Hindlimb muscle (tissue), 1 donor: Measurements from ENCODE around the gene UBE2I. TPM values are rescaled to one million over a fixed set of nuclear protein-coding genes. Genes with fewer than 3 reads are reported as not detected.
"Not testable (repeated sequence)": the region's sequence is repeated elsewhere in the genome, so short reads cannot be mapped to it uniquely, and the experiment has no call there.

Source experiments
- DNase-seq: peaks from one replicate; pipeline ENCODE4 v3.0.0-alpha.2; 2013
- polyA plus RNA-seq: library from polyadenylated mRNA; unstranded; fragments of 120-200 nt; gene quantifications from one replicate; pipeline ENCODE4 v1.2.1, GENCODE V29; 2013; ENCODE audit not compliant: insufficient read length

UBE2I gene
- polyA plus RNA-seq, 1 donor: 101 TPM

GRCh38 chr16:1293921-1294656, 15.3 kb upstream of the UBE2I start:
- DNase-seq: no peak

DNA sequence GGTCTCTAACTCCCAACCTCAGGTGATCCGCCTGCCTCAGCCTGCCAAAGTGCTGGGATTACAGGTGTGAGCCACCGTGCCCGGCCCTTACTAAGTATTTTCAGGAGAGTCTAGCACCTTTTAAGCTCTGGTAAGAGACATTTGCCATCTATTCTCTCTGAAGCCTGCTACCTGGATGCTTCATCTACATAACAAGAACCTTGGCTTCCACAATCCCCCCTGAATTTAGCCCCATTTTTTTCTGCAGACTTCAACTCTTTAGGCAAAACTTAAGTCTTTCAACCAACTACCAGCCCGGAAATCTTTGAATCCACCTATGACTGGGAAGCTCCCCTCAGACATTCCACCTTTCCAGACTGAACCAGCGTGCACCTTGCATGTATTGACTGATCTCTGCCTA, 14.0 kb upstream of the UBE2I start:
- DNase-seq: no peak

DNA sequence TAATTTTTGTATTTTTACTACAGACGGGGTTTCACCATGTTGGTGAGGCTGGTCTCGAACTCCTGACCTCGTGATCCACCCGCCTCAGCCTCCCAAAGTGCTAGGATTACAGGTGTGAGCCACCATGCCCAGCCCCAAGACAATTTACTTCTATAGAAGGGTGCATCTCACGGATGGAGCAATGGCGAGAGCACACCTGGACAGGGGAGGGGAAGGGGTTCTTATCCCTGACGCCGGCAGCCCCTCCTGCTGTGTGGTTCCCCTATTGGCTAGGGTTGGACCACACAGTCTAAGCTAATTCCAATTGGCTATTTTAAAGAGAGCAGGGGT, 12.8 kb upstream of the UBE2I start:
- not testable (repeated sequence) for DNase-seq

DNA sequence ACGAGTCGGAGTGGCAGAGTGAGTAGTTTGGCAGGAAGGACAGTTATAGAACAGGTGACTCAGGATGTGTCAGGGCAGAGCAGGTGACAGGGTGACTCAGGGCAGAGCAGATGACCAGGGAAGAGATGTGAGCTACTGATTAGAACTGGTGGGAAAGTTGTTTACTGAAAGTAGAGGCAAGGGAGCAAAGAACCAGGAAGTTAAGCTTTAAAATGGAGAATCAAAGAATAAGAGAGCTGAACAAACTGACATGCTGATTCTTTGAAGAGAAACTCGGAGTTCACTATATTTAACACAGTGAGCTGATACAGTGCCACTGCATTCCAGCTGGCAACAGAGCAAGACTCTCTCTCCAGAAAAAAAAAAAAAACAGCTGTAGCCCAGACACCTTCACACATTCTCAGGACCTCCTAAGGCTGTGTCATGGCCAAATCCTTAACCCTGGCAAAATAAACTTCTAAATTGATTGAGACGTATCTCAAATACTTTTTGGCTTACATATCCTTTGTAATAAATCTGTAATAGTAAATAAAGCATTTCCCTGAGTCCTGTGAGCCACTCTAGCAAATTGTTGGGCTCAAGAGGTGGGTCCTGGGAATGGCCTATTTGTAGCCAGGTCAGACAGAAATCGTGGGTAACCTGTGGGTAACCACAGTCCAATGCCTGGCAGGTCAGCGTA, 12.3 kb upstream of the UBE2I start:
- DNase-seq: no peak

GRCh38 chr16:1298406-1298805, 11.0 kb upstream of the UBE2I start:
- DNase-seq: no peak

DNA sequence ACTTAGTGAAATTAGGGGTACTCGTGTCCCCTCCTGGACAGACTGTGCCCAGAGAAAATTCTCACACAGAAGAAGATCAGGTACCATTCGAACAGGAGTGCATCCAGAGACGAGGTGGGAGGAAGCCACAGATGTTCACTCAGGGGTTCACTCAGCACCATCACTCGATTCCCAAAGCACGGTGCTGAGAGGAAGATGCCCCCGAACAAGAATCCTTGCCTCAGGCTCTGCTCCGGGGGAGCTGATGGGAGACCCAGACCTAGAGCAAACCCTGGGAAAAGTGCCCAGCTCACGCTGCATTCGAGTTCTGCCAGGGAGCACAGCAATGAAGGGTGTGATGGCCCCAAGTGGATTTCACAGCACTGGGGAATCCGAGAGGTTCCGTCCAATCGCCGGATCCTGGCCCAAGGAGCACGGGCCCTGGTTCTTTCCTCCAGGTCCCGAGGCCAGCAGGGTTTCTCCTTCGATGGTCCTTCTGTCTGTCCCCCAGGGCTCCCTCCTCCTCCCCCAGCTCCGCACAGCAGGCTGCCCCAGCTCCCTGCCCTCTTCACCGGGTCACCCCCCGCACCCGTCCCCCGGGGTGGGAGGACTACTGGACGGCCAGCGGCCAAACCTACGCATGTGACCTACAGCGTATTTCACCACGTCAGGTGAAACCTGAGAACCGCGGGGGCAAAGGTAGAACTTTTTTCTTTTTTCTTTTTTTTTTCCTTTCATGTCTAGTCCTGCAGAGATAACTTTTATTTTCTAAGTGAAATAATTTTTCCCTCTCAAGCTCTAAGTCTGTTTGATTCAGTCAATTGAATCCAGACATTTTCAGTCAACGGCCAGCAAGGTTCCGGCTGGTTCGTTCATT, 10.2 kb upstream of the UBE2I start:
- no peak for DNase-seq

DNA sequence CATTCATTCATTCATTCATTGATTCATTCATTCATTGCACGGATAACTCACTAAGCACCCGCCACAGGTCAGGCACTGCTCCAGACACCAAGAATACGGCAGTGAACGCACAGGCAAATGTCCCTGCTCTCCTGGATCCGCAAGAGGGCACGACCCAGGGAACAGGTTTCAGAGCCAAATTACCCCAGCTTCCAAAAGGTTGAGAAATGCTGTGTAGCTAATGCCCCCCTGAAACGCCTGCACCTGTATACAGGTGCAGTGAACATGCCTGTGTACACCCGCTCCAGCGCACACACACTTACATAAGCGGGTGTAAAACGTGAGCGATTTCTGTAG, 9.6 kb upstream of the UBE2I start:
- no peak for DNase-seq

DNA sequence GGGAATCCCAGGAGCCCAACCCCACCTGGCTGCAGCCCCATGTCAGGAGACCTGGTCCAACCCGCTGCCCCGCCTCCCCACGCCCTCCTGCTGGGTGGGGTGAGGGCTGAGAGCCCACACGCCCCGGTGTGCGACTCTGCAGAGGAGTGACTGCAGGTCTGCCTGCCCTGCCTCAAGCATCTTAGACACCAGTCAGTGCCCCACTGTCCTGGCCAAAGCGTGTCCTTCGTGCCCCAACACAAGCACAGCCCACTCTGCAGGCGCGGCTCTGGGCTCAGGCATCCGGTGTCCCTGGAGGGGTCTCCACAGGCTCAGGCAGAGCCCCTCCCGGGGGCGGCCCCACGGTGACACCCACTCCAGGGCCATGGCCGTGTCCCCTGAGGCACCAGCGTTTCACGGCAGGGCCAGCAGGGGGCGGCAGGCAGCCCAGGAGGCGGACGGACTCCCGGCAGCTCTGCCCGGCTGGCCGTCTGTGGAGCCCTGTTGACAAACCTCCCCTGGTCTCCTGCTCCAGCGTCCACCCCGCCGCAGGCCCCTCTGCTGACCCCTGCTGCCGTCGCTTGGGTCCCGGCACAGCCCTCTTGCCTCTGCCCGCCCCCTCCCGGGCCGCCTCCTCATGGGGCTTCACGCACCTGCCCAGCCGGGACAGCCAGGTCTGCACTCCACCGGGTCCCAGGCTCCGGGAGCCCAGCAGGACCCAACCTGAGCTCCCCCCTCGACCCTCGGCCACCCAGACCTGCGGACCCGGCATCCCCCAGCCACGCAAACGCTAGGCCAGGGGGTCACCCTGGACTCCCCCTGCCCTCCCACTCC, 8.6 kb upstream of the UBE2I start:
- no peak for DNase-seq

- DNase-seq: no peak
Observed at GRCh38 chr16:1301562-1301961, 7.9 kb upstream of the UBE2I start.

- no peak for DNase-seq
Observed at GRCh38 chr16:1305823-1306222, 3.6 kb upstream of the UBE2I start.

DNA sequence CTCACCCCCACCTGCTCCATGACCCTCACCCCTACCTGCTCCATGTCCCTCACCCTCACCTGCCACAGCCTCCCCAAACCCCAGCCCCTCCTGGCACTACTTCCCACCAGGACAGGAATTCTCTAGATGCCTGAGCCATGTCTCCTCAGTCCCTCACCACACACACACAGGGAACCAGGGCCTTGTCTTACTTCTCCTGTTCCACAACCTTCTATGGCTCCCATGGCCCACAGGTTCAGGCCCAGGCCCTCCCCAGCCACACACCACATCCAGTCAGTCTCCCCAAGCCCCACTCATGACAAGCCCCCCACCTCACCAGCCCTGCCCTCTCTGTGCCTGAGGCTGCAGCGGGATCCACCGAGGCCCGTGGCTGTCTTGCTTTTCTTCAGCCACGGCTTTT, 3.1 kb upstream of the UBE2I start:
- DNase-seq: no peak

DNA sequence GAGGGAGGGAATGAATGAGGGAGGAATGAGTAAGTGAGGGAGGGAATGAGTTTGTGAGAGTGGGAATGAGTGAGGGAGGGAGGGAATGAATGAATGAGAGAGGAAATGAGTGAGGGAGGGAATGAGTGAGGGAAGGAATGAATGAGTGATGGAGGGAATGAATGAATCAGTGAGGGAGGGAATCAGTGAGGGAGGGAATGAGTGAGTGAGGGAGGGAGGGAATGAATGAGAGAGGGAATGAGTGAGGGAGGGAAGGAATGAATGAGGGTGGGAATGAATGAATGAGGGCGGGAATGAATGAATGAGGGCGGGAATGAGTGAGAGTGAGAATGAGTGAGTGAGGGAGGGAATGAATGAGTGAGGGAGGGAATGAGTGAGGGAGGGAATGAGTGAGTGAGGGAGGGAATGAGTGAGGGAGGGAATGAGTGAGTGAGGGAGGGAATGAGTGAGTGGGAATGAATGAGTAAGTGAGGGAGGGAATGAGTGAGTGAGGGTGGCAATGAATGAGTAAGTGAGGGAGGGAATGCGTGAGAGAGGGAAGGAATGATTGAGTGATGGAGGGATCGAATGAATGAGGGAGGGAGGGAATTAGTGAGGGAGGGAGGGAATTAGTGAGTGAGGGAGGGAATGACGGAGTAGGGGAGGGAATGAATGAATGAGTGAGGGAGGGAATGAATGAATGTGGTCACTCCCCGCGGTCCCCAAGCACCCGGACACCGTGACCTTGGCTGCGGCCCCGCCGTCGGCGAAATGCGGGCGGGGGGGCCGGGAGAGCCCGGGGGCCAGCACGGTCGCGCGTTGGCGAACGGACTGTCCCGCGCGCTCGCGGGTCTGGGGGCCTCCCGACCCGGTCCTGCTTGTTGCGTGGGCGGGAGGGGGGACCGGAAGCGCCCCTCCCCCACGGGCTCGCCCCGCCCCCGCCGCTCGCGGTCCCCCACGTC, 1.1 kb upstream of the UBE2I start:
- no peak for DNase-seq

DNA sequence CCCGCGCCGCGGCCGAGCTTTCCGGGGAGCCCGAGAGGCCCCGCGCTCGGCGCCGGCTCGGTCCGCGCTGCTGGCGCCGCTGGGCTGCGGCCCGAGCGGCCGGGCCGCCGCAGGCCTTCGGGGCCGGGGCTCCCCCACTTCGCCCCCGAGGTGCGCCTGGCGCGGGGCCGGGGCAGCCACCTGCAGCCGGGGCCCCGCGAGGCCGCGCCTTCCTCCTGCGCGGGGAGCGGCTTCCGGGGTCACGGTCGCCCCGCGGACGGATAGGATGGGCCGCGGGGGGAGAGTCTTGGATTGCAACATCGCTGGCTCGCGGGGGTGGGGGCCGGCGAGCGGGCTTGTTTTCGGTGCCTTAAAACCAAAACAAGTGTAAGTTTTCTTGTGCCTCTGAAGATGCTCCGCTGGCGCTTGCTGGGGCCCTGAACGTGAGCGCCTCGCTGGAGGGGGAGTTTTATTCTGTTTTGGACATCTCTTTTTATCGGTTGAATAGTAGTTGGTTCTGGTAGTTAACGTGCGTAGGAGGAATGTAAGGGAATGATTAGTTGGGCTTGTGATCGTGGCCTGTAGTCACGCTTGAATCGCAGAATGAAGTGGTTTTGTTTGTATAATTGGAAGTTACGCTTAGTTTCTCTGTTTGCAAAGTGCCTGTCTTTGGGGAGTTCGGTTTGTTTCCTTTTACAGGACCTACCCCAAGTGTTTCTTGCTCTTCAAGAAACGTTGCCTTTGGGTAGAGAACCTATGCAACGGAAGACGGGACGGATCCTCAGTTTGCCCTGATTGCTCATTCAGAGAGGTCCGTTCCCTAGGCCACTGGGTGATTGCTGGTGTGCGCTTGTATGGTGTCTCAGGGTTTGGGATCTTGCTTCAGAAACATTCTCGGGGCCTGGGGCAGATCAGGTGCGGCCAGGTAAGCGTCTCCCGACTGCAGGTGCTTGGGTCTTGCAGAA, 724 bp downstream of the UBE2I start:
- no peak for DNase-seq

DNA sequence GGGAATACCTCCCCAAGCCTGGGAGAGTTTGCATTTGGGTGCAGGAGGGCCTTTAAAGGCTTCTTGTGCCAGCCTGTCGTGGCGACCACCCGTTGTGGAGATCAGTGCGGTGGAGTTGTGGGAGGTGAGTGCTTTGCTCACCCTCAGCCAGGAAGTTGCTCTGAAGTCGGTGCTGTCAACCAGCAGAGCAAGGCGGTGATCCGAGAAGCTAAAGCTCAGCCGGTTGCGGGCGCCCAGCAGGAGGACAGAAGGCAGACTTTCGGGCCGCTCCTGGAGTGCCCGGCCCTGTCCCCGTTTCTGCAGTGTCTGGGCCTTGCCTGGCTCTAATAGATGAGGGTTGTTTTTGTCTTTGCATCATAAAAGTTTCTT, 1.4 kb downstream of the UBE2I start:
- no peak for DNase-seq

DNA sequence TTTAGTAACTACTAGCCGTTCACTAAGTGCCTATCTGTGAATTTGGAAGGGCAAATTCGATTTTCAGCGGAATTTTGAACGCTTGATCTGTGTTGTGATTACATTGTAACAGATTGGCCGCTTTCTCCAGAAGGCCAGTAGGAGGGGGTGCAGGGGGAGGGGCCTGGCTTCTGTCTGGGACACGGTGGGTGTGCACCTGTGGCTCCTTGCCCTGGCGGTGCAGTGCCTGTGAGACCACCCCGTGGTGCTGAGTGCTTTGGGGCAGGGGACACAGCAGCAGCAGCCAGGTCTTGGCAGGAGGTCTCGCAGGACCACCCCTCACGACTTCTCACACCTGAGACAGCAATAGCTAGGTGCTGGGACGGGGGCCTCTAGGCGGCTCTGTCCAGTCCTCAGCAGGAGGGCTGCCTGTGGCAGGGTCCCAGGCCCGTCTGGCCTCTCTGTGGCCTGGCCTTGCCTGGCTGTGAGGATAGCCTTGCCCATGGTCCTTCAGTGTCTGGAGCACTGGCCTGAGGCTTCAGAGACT, 1.8 kb downstream of the UBE2I start:
- DNase-seq: no peak

- DNase-seq: no peak
Observed at GRCh38 chr16:1311738-1312466, 2.5 kb downstream of the UBE2I start.

DNA sequence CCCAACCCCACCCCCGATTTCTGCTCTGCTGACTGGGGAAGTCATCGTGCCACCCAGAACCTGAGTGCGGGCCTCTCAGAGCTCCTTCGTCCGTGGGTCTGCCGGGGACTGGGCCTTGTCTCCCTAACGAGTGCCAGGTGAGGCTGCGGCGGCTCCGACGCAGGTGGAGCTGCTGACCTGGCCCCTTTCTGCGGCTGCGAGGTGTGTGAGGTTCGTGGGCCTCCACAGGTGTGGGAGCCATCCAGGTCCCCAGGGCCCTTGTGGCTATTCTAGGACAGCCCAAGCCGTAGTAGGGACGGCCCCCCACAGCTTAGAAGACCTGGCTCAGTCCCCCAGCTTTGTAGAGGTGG, 3.0 kb downstream of the UBE2I start:
- DNase-seq: no peak

DNA sequence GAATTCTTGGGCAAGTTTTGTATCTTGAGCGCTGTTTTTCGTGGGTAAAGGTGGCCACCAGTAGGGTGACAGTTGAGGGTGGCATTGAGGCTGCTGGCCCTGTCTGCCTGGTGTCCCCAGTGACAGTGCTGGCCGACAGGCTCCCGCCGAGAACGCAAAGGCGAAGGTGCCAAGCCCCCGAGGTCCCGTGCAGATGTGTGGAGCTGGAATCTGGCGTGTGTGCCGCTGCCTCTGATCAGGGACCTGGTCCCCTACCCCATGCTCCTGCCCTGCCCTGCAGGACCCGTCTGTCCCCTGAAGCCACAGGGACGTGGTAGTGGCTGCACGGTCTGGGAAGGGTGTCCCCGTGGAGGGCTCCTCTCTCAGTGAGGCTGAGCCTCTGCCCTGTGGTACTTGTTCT, 3.5 kb downstream of the UBE2I start:
- no peak for DNase-seq

DNA sequence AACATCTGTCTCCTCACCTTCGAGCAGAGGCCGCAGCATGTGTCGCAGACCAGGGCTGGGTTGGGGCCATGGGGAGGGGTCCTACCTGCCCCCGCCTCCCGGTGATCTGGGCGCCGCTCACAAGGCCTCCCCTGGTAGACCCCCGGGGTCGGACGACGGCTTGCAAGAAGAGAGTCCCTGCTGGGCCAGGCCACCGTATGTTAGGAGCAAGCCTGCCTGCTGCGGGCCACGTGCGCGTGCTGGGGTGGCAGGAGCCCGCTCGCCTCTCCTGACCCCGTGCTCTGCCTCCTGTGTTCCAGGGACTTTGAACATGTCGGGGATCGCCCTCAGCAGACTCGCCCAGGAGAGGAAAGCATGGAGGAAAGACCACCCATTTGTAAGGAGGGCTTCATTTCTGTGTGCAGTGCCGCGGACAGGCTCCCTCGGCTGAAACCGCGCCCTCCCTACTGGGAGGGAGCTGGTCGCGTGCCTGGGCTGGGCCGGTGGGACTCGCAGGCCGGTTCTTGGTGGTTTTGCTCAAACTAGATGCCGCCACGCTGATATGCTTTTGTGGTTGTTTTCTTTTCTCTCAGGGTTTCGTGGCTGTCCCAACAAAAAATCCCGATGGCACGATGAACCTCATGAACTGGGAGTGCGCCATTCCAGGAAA, 4.4 kb downstream of the UBE2I start:
- no peak for DNase-seq
